Measurements from ENCODE around the gene ANKRD62.

The ANKRD62 gene

GRCh38 chr18:12093520-12094257 lies at the start of gene ANKRD62:
ANKRD62 (plus strand) TSS chr18:12093843; CDS start chr18:12094018, 175 bp downstream.
- no peak for DNase-seq (ENCODE audit: low read depth)
- no peak within 1 kb of the TSS for H3K4me3 ChIP-seq (ENCODE audit: low read depth, low read length)

GRCh38 chr18:12044591-12044990 lies 49.1 kb upstream of the ANKRD62 start:
- no peak overlapping the region for H3K4me3 ChIP-seq (ENCODE audit: low read depth, low read length)
- DNase-seq (ENCODE audit: low read depth) = no peak

GRCh38 chr18:12046046-12046750 lies 47.4 kb upstream of the ANKRD62 start:
- DNase-seq (ENCODE audit: low read depth) = no peak

GRCh38 chr18:12046751-12047335 lies 46.8 kb upstream of the ANKRD62 start:
- no peak overlapping the region for H3K4me3 ChIP-seq (ENCODE audit: low read depth, low read length)
- DNase-seq (ENCODE audit: low read depth) = no peak

More at GRCh38 chr18:12046046-12046750, 47.4 kb upstream of the ANKRD62 start:
- no peak overlapping the region for H3K4me3 ChIP-seq (ENCODE audit: low read depth, low read length)

GRCh38 chr18:12048010-12048826 lies 45.4 kb upstream of the ANKRD62 start:
- H3K4me3 ChIP-seq (ENCODE audit: low read depth, low read length) = no peak overlapping the region
- DNase-seq (ENCODE audit: low read depth) = no peak

GRCh38 chr18:12048827-12049175 lies 44.8 kb upstream of the ANKRD62 start:
- H3K4me3 ChIP-seq (ENCODE audit: low read depth, low read length) = no peak overlapping the region
- DNase-seq (ENCODE audit: low read depth) = no peak

GRCh38 chr18:12049978-12050811 lies 43.4 kb upstream of the ANKRD62 start:
- DNase-seq (ENCODE audit: low read depth) = no peak
- no peak overlapping the region for H3K4me3 ChIP-seq (ENCODE audit: low read depth, low read length)

GRCh38 chr18:12052866-12053265 lies 40.8 kb upstream of the ANKRD62 start:
- DNase-seq (ENCODE audit: low read depth) = no peak
- no peak overlapping the region for H3K4me3 ChIP-seq (ENCODE audit: low read depth, low read length)

GRCh38 chr18:12053289-12053688 lies 40.4 kb upstream of the ANKRD62 start:
- H3K4me3 ChIP-seq (ENCODE audit: low read depth, low read length) = no peak overlapping the region
- DNase-seq (ENCODE audit: low read depth) = no peak

GRCh38 chr18:12056034-12056883 lies 37.4 kb upstream of the ANKRD62 start:
- H3K4me3 ChIP-seq (ENCODE audit: low read depth, low read length) = no peak overlapping the region
- no peak for DNase-seq (ENCODE audit: low read depth)

- DNase-seq (ENCODE audit: low read depth) = no peak
- H3K4me3 ChIP-seq (ENCODE audit: low read depth, low read length) = no peak overlapping the region
These were observed 36.7 kb upstream of the ANKRD62 start for GRCh38 chr18:12056884-12057402.

- DNase-seq (ENCODE audit: low read depth) = no peak
- H3K4me3 ChIP-seq (ENCODE audit: low read depth, low read length) = no peak overlapping the region
These were observed 36.1 kb upstream of the ANKRD62 start for GRCh38 chr18:12057419-12058039.

GRCh38 chr18:12059334-12060181 lies 34.1 kb upstream of the ANKRD62 start:
- DNase-seq (ENCODE audit: low read depth) = no peak
- no peak overlapping the region for H3K4me3 ChIP-seq (ENCODE audit: low read depth, low read length)

- H3K4me3 ChIP-seq (ENCODE audit: low read depth, low read length) = no peak overlapping the region
- DNase-seq (ENCODE audit: low read depth) = no peak
These were observed 33.3 kb upstream of the ANKRD62 start for GRCh38 chr18:12060182-12060870.

GRCh38 chr18:12061685-12062084 lies 32.0 kb upstream of the ANKRD62 start:
- no peak for DNase-seq (ENCODE audit: low read depth)
- H3K4me3 ChIP-seq (ENCODE audit: low read depth, low read length) = no peak overlapping the region

GRCh38 chr18:12062974-12063373 lies 30.7 kb upstream of the ANKRD62 start:
- DNase-seq (ENCODE audit: low read depth) = no peak
- H3K4me3 ChIP-seq (ENCODE audit: low read depth, low read length) = no peak overlapping the region
